ENCODE data around the gene GPR137.

The GPR137 gene

GRCh38 chr11:64259533-64260067 lies 26.0 kb upstream of the GPR137 start:
- no peak for DNase-seq (ENCODE audit: low spot score)
- no peak overlapping the region for H3K27ac ChIP-seq (ENCODE audit: poor library complexity, severe bottlenecking)
- H3K4me1 ChIP-seq (ENCODE audit: insufficient read depth, poor library complexity, severe bottlenecking), result peaks cover 8% of the 10 kb centered on the region
- peaks cover 86% of the 10 kb centered on the region for H3K36me3 ChIP-seq (ENCODE audit: low read depth)
- H3K4me3 ChIP-seq (ENCODE audit: severe bottlenecking), result no peak overlapping the region
- H3K27me3 ChIP-seq (ENCODE audit: insufficient read depth, poor library complexity, severe bottlenecking), result no peaks in the 10 kb centered on the region
- no peaks in the 10 kb centered on the region for H3K9me3 ChIP-seq (ENCODE audit: severe bottlenecking)
- TF ChIP-seq CTCF (IDR thresholded peaks at IDR 0.05; ENCODE audit: poor library complexity, severe bottlenecking), result no peak
- ATAC-seq (ENCODE audit: low read depth), result no peak

DNA sequence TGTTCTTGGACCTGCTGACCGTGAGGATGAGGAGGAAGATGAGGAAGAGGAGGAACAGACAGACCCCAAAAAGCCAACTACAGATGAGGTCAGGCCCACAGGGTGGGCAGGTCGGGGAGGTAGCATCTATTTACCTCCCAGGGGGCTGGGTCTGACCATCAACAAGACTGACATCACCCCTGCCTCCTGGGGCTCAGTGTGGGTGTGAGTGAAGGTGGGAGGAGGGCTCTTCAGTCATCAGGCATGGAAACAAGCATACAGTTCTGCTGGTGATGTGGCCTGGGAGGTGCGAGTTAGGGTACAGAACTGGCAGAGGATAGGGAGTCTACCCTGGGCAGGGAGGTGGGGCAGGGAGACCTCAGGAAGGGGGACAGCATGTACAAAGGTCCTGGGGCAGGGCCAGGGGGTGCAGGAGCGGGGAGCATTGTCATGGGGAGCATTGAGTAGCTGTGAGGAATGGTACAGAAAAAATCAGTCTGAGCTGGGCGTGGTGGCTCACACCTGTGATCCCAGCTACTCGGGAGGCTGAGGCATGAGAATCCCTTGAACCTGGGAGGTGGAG lies 25.4 kb upstream of the GPR137 start:
- TF ChIP-seq CTCF (IDR thresholded peaks at IDR 0.05; ENCODE audit: poor library complexity, severe bottlenecking), result no peak
- H3K9me3 ChIP-seq (ENCODE audit: severe bottlenecking), result no peaks in the 10 kb centered on the region
- no peak overlapping the region for H3K27ac ChIP-seq (ENCODE audit: poor library complexity, severe bottlenecking)
- peaks cover 8% of the 10 kb centered on the region for H3K4me1 ChIP-seq (ENCODE audit: insufficient read depth, poor library complexity, severe bottlenecking)
- no peaks in the 10 kb centered on the region for H3K27me3 ChIP-seq (ENCODE audit: insufficient read depth, poor library complexity, severe bottlenecking)
- ATAC-seq (ENCODE audit: low read depth) (no peak), DNase-seq (ENCODE audit: low spot score) (no peak)
- no peak overlapping the region for H3K4me3 ChIP-seq (ENCODE audit: severe bottlenecking)
- H3K36me3 ChIP-seq (ENCODE audit: low read depth), result peaks cover 80% of the 10 kb centered on the region

GRCh38 chr11:64261556-64262080 lies 24.0 kb upstream of the GPR137 start:
- DNase-seq (ENCODE audit: low spot score) (no peak), ATAC-seq (ENCODE audit: low read depth) (no peak)
- Histone ChIP-seq H3K4me1 (ENCODE audit: insufficient read depth, poor library complexity, severe bottlenecking) (peaks cover 8% of the 10 kb centered on the region), H3K9me3 (ENCODE audit: severe bottlenecking) (no peaks in the 10 kb centered on the region), H3K36me3 (ENCODE audit: low read depth) (peaks cover 77% of the 10 kb centered on the region), H3K27me3 (ENCODE audit: insufficient read depth, poor library complexity, severe bottlenecking) (no peaks in the 10 kb centered on the region), H3K4me3 (ENCODE audit: severe bottlenecking) (no peak overlapping the region), H3K27ac (ENCODE audit: poor library complexity, severe bottlenecking) (no peak overlapping the region)
- TF ChIP-seq CTCF (IDR thresholded peaks at IDR 0.05; ENCODE audit: poor library complexity, severe bottlenecking), result no peak

- peak overlapping the region; percentile 28 for H3K27ac ChIP-seq (ENCODE audit: poor library complexity, severe bottlenecking)
- no peak for ATAC-seq (ENCODE audit: low read depth)
- no peaks in the 10 kb centered on the region for H3K27me3 ChIP-seq (ENCODE audit: insufficient read depth, poor library complexity, severe bottlenecking)
- H3K4me3 ChIP-seq (ENCODE audit: severe bottlenecking), result no peak overlapping the region
- no peak for TF ChIP-seq CTCF (IDR thresholded peaks at IDR 0.05; ENCODE audit: poor library complexity, severe bottlenecking)
- H3K9me3 ChIP-seq (ENCODE audit: severe bottlenecking), result no peaks in the 10 kb centered on the region
- peaks cover 8% of the 10 kb centered on the region for H3K4me1 ChIP-seq (ENCODE audit: insufficient read depth, poor library complexity, severe bottlenecking)
- peaks cover 74% of the 10 kb centered on the region for H3K36me3 ChIP-seq (ENCODE audit: low read depth)
- DNase-seq (ENCODE audit: low spot score), result no peak
These were observed 23.2 kb upstream of the GPR137 start for GRCh38 chr11:64262271-64263002.

Measured in RWPE2 (cell line).